Measurements from ENCODE around the gene BAZ2A. TPM values are rescaled to one million over a fixed set of nuclear protein-coding genes. Genes with fewer than 3 reads are reported as not detected.

The BAZ2A gene
- total RNA-seq, 1 experiment from 2014 or later: 48.7 TPM

- peak overlapping the region; percentile 74 for H3K4me3 ChIP-seq (ENCODE audit: low read length)
- no peaks in the 10 kb centered on the region for H3K27me3 ChIP-seq (ENCODE audit: low read length)
- H2AFZ ChIP-seq (ENCODE audit: low read length): no peak overlapping the region
- H3K79me2 ChIP-seq (ENCODE audit: low read length): peaks cover 14% of the 10 kb centered on the region
- H4K20me1 ChIP-seq (ENCODE audit: insufficient read depth, low read depth, low read length): peaks cover 7% of the 10 kb centered on the region; the same call in 1 of the 2 replicates
- peak; percentile 44 for DNase-seq
- no peak overlapping the region for H3K27ac ChIP-seq (ENCODE audit: low read length)
- H3K9ac ChIP-seq (ENCODE audit: low read length): peak overlapping the region; percentile 75
- peaks cover 69% of the 10 kb centered on the region for H3K4me1 ChIP-seq (ENCODE audit: low read length)
- no peaks in the 10 kb centered on the region for H3K9me3 ChIP-seq (ENCODE audit: low read length)
- peak overlapping the region; percentile 79 for H3K4me2 ChIP-seq (ENCODE audit: low read depth, low read length, poor library complexity, severe bottlenecking)
- peaks cover 12% of the 10 kb centered on the region; the same call in 1 of the 2 replicates for H3K36me3 ChIP-seq (ENCODE audit: insufficient read depth, low read length)
- no peaks in the 10 kb centered on the region for H3K9me2 ChIP-seq (replicated peaks; ENCODE audit: insufficient read depth, low read length)
Measured at GRCh38 chr12:56633468-56634241, 3.5 kb upstream of the BAZ2A start.

GRCh38 chr12:56632701-56633467 is 2.8 kb upstream of the BAZ2A start:
- H3K27ac ChIP-seq (ENCODE audit: low read length): peak overlapping the region; percentile 41
- H4K20me1 ChIP-seq (ENCODE audit: insufficient read depth, low read depth, low read length): peaks cover 8% of the 10 kb centered on the region; the same call in 1 of the 2 replicates
- H3K9me2 ChIP-seq (replicated peaks; ENCODE audit: insufficient read depth, low read length): no peaks in the 10 kb centered on the region
- H3K27me3 ChIP-seq (ENCODE audit: low read length): no peaks in the 10 kb centered on the region
- H3K9ac ChIP-seq (ENCODE audit: low read length): peak overlapping the region; percentile 75
- peaks cover 22% of the 10 kb centered on the region for H3K79me2 ChIP-seq (ENCODE audit: low read length)
- no peaks in the 10 kb centered on the region for H3K9me3 ChIP-seq (ENCODE audit: low read length)
- peaks cover 74% of the 10 kb centered on the region for H3K4me1 ChIP-seq (ENCODE audit: low read length)
- H3K4me3 ChIP-seq (ENCODE audit: low read length): peak overlapping the region; percentile 74
- peaks cover 4% of the 10 kb centered on the region; the same call in 1 of the 2 replicates for H3K36me3 ChIP-seq (ENCODE audit: insufficient read depth, low read length)
- 0 out of 2 replicates have a peak overlapping the region, but pooled peaks have one; percentile 69 for H2AFZ ChIP-seq (ENCODE audit: low read length)
- no peak for DNase-seq
- H3K4me2 ChIP-seq (ENCODE audit: low read depth, low read length, poor library complexity, severe bottlenecking): peak overlapping the region; percentile 79

- peak overlapping the region; percentile 74 for H3K4me3 ChIP-seq (ENCODE audit: low read length)
- peaks cover 76% of the 10 kb centered on the region for H3K4me1 ChIP-seq (ENCODE audit: low read length)
- H3K9ac ChIP-seq (ENCODE audit: low read length): peak overlapping the region; percentile 75
- 0 out of 2 replicates have a peak overlapping the region, but pooled peaks have one; percentile 69 for H2AFZ ChIP-seq (ENCODE audit: low read length)
- peak overlapping the region; percentile 79 for H3K4me2 ChIP-seq (ENCODE audit: low read depth, low read length, poor library complexity, severe bottlenecking)
- H3K9me3 ChIP-seq (ENCODE audit: low read length): no peaks in the 10 kb centered on the region
- no peaks in the 10 kb centered on the region for H3K27me3 ChIP-seq (ENCODE audit: low read length)
- H3K27ac ChIP-seq (ENCODE audit: low read length): peak overlapping the region; percentile 61
- peaks cover 30% of the 10 kb centered on the region for H3K79me2 ChIP-seq (ENCODE audit: low read length)
- DNase-seq: peak; percentile 79
- H3K9me2 ChIP-seq (replicated peaks; ENCODE audit: insufficient read depth, low read length): no peaks in the 10 kb centered on the region
- H3K36me3 ChIP-seq (ENCODE audit: insufficient read depth, low read length): no peaks in the 10 kb centered on the region
- peaks cover 8% of the 10 kb centered on the region; the same call in 1 of the 2 replicates for H4K20me1 ChIP-seq (ENCODE audit: insufficient read depth, low read depth, low read length)
Measured at GRCh38 chr12:56631790-56632700, 1.9 kb upstream of the BAZ2A start.

- H3K4me2 ChIP-seq (ENCODE audit: low read depth, low read length, poor library complexity, severe bottlenecking): peak overlapping the region; percentile 93
- H3K4me3 ChIP-seq (ENCODE audit: low read length): peak overlapping the region; percentile 99
- H2AFZ ChIP-seq (ENCODE audit: low read length): peak overlapping the region; percentile 53; the same call in 1 of the 2 replicates
- H3K4me1 ChIP-seq (ENCODE audit: low read length): peaks cover 67% of the 10 kb centered on the region
- peak; percentile 65 for DNase-seq
- H3K9ac ChIP-seq (ENCODE audit: low read length): peak overlapping the region; percentile 99
- H4K20me1 ChIP-seq (ENCODE audit: insufficient read depth, low read depth, low read length): peaks cover 8% of the 10 kb centered on the region; the same call in 1 of the 2 replicates
- no peaks in the 10 kb centered on the region for H3K27me3 ChIP-seq (ENCODE audit: low read length)
- H3K36me3 ChIP-seq (ENCODE audit: insufficient read depth, low read length): peaks cover 7% of the 10 kb centered on the region; the same call in 1 of the 2 replicates
- H3K9me3 ChIP-seq (ENCODE audit: low read length): no peaks in the 10 kb centered on the region
- H3K27ac ChIP-seq (ENCODE audit: low read length): peak overlapping the region; percentile 76
- H3K79me2 ChIP-seq (ENCODE audit: low read length): peaks cover 55% of the 10 kb centered on the region
- no peaks in the 10 kb centered on the region for H3K9me2 ChIP-seq (replicated peaks; ENCODE audit: insufficient read depth, low read length)
Measured at GRCh38 chr12:56629459-56630179, 507 bp downstream of the BAZ2A start.

- Histone ChIP-seq H4K20me1 (ENCODE audit: insufficient read depth, low read depth, low read length) (peaks cover 8% of the 10 kb centered on the region; the same call in 1 of the 2 replicates), H3K9me2 (replicated peaks; ENCODE audit: insufficient read depth, low read length) (no peaks in the 10 kb centered on the region), H3K4me1 (ENCODE audit: low read length) (peaks cover 60% of the 10 kb centered on the region), H3K4me2 (ENCODE audit: low read depth, low read length, poor library complexity, severe bottlenecking) (peak overlapping the region; percentile 93), H3K9ac (ENCODE audit: low read length) (peak overlapping the region; percentile 99), H3K9me3 (ENCODE audit: low read length) (no peaks in the 10 kb centered on the region), H3K4me3 (ENCODE audit: low read length) (peak overlapping the region; percentile 99), H3K79me2 (ENCODE audit: low read length) (peaks cover 62% of the 10 kb centered on the region), H3K27ac (ENCODE audit: low read length) (peak overlapping the region; percentile 76), H3K36me3 (ENCODE audit: insufficient read depth, low read length) (peaks cover 7% of the 10 kb centered on the region; the same call in 1 of the 2 replicates), H3K27me3 (ENCODE audit: low read length) (no peaks in the 10 kb centered on the region), H2AFZ (ENCODE audit: low read length) (no peak overlapping the region)
- DNase-seq: peak; percentile 69
Measured at GRCh38 chr12:56628671-56629458, 1.3 kb downstream of the BAZ2A start.

GRCh38 chr12:56626701-56627100 is 3.4 kb downstream of the BAZ2A start:
- no peak overlapping the region for H3K9ac ChIP-seq (ENCODE audit: low read length)
- H3K4me2 ChIP-seq (ENCODE audit: low read depth, low read length, poor library complexity, severe bottlenecking): no peak overlapping the region
- no peaks in the 10 kb centered on the region for H3K9me3 ChIP-seq (ENCODE audit: low read length)
- H4K20me1 ChIP-seq (ENCODE audit: insufficient read depth, low read depth, low read length): peaks cover 16% of the 10 kb centered on the region
- no peaks in the 10 kb centered on the region for H3K27me3 ChIP-seq (ENCODE audit: low read length)
- no peak for DNase-seq
- H3K27ac ChIP-seq (ENCODE audit: low read length): no peak overlapping the region
- H2AFZ ChIP-seq (ENCODE audit: low read length): no peak overlapping the region
- peaks cover 38% of the 10 kb centered on the region for H3K4me1 ChIP-seq (ENCODE audit: low read length)
- no peak overlapping the region for H3K4me3 ChIP-seq (ENCODE audit: low read length)
- H3K9me2 ChIP-seq (replicated peaks; ENCODE audit: insufficient read depth, low read length): no peaks in the 10 kb centered on the region
- H3K79me2 ChIP-seq (ENCODE audit: low read length): peaks cover 84% of the 10 kb centered on the region
- peaks cover 7% of the 10 kb centered on the region; the same call in 1 of the 2 replicates for H3K36me3 ChIP-seq (ENCODE audit: insufficient read depth, low read length)
